CD4-positive, alpha-beta T cell treated with Interleukin-17A for 4 hours (primary cell): ENCODE data around the gene PATZ1.
"Not testable (repeated sequence)": the region's sequence is repeated elsewhere in the genome, so short reads cannot be mapped to it uniquely, and the experiment has no call there.

Experiments used
- DNase-seq: peaks from one replicate; pipeline ENCODE4 v3.0.0-alpha.2; 2020; ENCODE audit warnings: mixed read lengths

Gene PATZ1

GRCh38 chr22:31343235-31344191, 2.6 kb downstream of the PATZ1 start:
- DNase-seq, result peak; percentile 30

GRCh38 chr22:31342389-31343140, 3.6 kb downstream of the PATZ1 start:
- DNase-seq, result no peak

- DNase-seq, result no peak
Measured at GRCh38 chr22:31341386-31342088, 4.6 kb downstream of the PATZ1 start.

- no peak for DNase-seq
Measured at GRCh38 chr22:31340765-31341247, 5.3 kb downstream of the PATZ1 start.

- no peak for DNase-seq
Measured at GRCh38 chr22:31340360-31340759, 5.8 kb downstream of the PATZ1 start.

- DNase-seq, result no peak
Measured at GRCh38 chr22:31339148-31339832, 6.9 kb downstream of the PATZ1 start.

GRCh38 chr22:31337178-31337577, 9.0 kb downstream of the PATZ1 start:
- DNase-seq, result peak; percentile 51

- no peak for DNase-seq
Measured at GRCh38 chr22:31334329-31334728, 11.8 kb downstream of the PATZ1 start.

- no peak for DNase-seq
Measured at GRCh38 chr22:31333641-31334040, 12.5 kb downstream of the PATZ1 start.

GRCh38 chr22:31332886-31333285, 13.3 kb downstream of the PATZ1 start:
- DNase-seq, result no peak

- DNase-seq, result no peak
Measured at GRCh38 chr22:31332010-31332409, 14.1 kb downstream of the PATZ1 start.

- DNase-seq, result no peak
Measured at GRCh38 chr22:31329453-31330215, 16.5 kb downstream of the PATZ1 start.

- no peak for DNase-seq
Measured at GRCh38 chr22:31329029-31329428, 17.1 kb downstream of the PATZ1 start.

- DNase-seq, result no peak
Measured at GRCh38 chr22:31328544-31328960, 17.6 kb downstream of the PATZ1 start.

GRCh38 chr22:31327806-31328543, 18.2 kb downstream of the PATZ1 start:
- no peak for DNase-seq

- DNase-seq, result no peak
Measured at GRCh38 chr22:31326877-31327276, 19.3 kb downstream of the PATZ1 start.

- DNase-seq, result no peak
Measured at GRCh38 chr22:31323578-31324550, 22.3 kb downstream of the PATZ1 start.

- no peak for DNase-seq
Measured at GRCh38 chr22:31321421-31321820, 24.7 kb downstream of the PATZ1 start.

GRCh38 chr22:31314220-31314619, 31.9 kb downstream of the PATZ1 start:
- DNase-seq, result not testable (repeated sequence)
